K562 (cell line): Measurements from ENCODE around the gene KCNQ4. TPM values are rescaled to one million over a fixed set of nuclear protein-coding genes. Genes with fewer than 3 reads are reported as not detected.

Experiments
- BACH1 ChIP-seq: fragments of 200-800 bp; sonication (Bioruptor generic); IDR thresholded peaks from 2 replicates; pipeline ENCODE4 v1.6.1; 2016; ENCODE audit warnings: missing genetic modification characterization, missing compliant biosample characterization
- CAMTA2 ChIP-seq: fragments of 250-450 bp; sonication (Bioruptor Pico); conservative IDR thresholded peaks from 2 replicates; pipeline ENCODE4 v1.5.1; 2022
- POLR2AphosphoS5 ChIP-seq: IDR thresholded peaks from 2 replicates; pipeline ENCODE4 v1.6.1; 2011; ENCODE audit warnings: mild to moderate bottlenecking, low read depth, low read length, moderate library complexity; ENCODE audit not compliant: control insufficient read depth, insufficient read depth
- PRPF4 ChIP-seq: fragments of 200-400 bp; formaldehyde crosslinking; IDR thresholded peaks from one replicate; pipeline ENCODE4 v1.6.1; 2017; ENCODE audit warnings: low read length, low read depth, mild to moderate bottlenecking; ENCODE audit not compliant: insufficient read depth, poor library complexity, severe bottlenecking
- ZFP1 ChIP-seq: fragments of 450-650 bp; formaldehyde crosslinking; IDR thresholded peaks from 2 replicates; pipeline ENCODE4 v1.4.0; 2020; ENCODE audit warnings: mild to moderate bottlenecking, mixed read lengths
- ZFPM2 ChIP-seq: fragments of 250-450 bp; sonication (Bioruptor Pico); IDR thresholded peaks from 2 replicates; pipeline ENCODE4 v1.5.1; 2022; ENCODE audit warnings: mild to moderate bottlenecking
- polyA plus RNA-seq, 8 experiments: library from polyadenylated mRNA; depleted of rRNA in 4 of 8; stranded (reverse) in 5 of 8; unstranded in 3 of 8; fragments of >200 nt; fragmentation: Nextera tagmentation in 2 of 8; fragmentation: Illumina TruSeq in 1 of 8; extraction: Ambion mirVana in 2 of 8; extraction: Trizol in 1 of 8; gene quantifications; 2 replicates each; pipeline versions ENCODE4 v1.2.1 to v1.2.3, GENCODE V29; 2011 to 2014; ENCODE audit warnings: inconsistent platforms in 1 of 8, missing spikeins in 1 of 8
- total RNA-seq, 7 experiments: library from RNA; depleted of rRNA in 6 of 7; stranded (reverse); fragments of >200 nt in 6 of 7; fragmentation: Illumina TruSeq in 2 of 7; extraction: Trizol in 2 of 7; gene quantifications; 2 replicates each; pipeline versions ENCODE4 v1.2.1 to v1.2.3, GENCODE V29; 2011 to 2021; ENCODE audit warnings: low replicate concordance in 1 of 7
- TF ChIP-seq, protein P1 (sequence below): fragments of 200-600 bp; sonication (generic); IDR thresholded peaks from one replicate; pipeline ENCODE4 v1.6.1; 2012; ENCODE audit warnings: mild to moderate bottlenecking, low read depth, low read length, inconsistent platforms
- TF ChIP-seq, protein P2 (sequence below): fragments of 250-450 bp; sonication (Bioruptor Pico); IDR thresholded peaks from 2 replicates; pipeline ENCODE4 v1.8.0; 2021; ENCODE audit warnings: mild to moderate bottlenecking, moderate library complexity
- TF ChIP-seq, protein P3 (sequence below): fragments of 450-650 bp; IDR thresholded peaks from 2 replicates; pipeline ENCODE4 v1.6.1; 2014; ENCODE audit warnings: low read depth, mild to moderate bottlenecking, moderate library complexity, borderline replicate concordance
- TF ChIP-seq, protein P4 (sequence below): sonication (generic); formaldehyde crosslinking; IDR thresholded peaks from 2 replicates; pipeline ENCODE4 v1.8.1; 2022; ENCODE audit warnings: missing genetic modification reagents

The KCNQ4 gene
- total and polyA plus RNA-seq, 9 of the 15 experiments (the other 6 are each of a cell fraction or from before 2014, with no cell fraction given) = 0.07 to 4.1 (median 0.79) TPM

DNA sequence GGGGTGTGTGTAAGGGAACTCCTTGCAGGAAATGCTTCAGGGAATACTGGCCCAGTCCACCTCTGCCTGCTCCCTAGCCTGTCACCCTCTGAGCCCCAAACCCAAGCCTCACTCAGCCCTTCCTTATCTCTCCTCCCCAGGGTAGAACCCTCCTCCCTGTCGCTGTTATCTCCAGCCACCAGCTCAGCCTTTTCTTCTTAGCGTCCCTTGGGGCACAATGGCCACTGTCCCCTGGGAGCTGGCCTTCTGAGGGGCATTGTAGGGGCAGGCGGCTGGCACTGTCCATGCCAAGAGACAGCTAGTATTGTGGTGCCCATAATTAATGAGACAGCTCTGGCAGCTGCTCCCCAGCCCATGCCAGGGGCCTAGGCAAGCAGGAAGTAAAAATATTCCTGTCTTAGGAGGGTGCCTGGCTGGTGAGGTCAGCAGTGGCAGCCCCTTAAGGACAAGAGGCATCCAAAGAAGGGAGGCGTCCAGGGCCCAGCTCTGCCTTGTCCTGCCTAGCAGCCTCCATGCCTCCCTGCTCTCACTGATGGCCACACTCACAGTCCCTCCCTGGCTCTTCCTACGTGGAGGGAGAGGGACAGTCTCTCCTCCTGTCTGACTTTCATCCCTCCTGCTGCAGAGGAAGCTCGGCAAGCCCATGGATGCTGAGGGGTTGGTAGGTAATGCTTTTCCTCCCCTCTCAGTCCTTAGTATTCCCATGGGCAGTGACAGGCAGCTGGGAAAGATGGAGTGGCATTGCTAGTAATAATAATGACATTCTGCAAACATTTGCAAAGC is 37.5 kb downstream of the KCNQ4 start (continued):
- TF ChIP-seq, protein P1, sequence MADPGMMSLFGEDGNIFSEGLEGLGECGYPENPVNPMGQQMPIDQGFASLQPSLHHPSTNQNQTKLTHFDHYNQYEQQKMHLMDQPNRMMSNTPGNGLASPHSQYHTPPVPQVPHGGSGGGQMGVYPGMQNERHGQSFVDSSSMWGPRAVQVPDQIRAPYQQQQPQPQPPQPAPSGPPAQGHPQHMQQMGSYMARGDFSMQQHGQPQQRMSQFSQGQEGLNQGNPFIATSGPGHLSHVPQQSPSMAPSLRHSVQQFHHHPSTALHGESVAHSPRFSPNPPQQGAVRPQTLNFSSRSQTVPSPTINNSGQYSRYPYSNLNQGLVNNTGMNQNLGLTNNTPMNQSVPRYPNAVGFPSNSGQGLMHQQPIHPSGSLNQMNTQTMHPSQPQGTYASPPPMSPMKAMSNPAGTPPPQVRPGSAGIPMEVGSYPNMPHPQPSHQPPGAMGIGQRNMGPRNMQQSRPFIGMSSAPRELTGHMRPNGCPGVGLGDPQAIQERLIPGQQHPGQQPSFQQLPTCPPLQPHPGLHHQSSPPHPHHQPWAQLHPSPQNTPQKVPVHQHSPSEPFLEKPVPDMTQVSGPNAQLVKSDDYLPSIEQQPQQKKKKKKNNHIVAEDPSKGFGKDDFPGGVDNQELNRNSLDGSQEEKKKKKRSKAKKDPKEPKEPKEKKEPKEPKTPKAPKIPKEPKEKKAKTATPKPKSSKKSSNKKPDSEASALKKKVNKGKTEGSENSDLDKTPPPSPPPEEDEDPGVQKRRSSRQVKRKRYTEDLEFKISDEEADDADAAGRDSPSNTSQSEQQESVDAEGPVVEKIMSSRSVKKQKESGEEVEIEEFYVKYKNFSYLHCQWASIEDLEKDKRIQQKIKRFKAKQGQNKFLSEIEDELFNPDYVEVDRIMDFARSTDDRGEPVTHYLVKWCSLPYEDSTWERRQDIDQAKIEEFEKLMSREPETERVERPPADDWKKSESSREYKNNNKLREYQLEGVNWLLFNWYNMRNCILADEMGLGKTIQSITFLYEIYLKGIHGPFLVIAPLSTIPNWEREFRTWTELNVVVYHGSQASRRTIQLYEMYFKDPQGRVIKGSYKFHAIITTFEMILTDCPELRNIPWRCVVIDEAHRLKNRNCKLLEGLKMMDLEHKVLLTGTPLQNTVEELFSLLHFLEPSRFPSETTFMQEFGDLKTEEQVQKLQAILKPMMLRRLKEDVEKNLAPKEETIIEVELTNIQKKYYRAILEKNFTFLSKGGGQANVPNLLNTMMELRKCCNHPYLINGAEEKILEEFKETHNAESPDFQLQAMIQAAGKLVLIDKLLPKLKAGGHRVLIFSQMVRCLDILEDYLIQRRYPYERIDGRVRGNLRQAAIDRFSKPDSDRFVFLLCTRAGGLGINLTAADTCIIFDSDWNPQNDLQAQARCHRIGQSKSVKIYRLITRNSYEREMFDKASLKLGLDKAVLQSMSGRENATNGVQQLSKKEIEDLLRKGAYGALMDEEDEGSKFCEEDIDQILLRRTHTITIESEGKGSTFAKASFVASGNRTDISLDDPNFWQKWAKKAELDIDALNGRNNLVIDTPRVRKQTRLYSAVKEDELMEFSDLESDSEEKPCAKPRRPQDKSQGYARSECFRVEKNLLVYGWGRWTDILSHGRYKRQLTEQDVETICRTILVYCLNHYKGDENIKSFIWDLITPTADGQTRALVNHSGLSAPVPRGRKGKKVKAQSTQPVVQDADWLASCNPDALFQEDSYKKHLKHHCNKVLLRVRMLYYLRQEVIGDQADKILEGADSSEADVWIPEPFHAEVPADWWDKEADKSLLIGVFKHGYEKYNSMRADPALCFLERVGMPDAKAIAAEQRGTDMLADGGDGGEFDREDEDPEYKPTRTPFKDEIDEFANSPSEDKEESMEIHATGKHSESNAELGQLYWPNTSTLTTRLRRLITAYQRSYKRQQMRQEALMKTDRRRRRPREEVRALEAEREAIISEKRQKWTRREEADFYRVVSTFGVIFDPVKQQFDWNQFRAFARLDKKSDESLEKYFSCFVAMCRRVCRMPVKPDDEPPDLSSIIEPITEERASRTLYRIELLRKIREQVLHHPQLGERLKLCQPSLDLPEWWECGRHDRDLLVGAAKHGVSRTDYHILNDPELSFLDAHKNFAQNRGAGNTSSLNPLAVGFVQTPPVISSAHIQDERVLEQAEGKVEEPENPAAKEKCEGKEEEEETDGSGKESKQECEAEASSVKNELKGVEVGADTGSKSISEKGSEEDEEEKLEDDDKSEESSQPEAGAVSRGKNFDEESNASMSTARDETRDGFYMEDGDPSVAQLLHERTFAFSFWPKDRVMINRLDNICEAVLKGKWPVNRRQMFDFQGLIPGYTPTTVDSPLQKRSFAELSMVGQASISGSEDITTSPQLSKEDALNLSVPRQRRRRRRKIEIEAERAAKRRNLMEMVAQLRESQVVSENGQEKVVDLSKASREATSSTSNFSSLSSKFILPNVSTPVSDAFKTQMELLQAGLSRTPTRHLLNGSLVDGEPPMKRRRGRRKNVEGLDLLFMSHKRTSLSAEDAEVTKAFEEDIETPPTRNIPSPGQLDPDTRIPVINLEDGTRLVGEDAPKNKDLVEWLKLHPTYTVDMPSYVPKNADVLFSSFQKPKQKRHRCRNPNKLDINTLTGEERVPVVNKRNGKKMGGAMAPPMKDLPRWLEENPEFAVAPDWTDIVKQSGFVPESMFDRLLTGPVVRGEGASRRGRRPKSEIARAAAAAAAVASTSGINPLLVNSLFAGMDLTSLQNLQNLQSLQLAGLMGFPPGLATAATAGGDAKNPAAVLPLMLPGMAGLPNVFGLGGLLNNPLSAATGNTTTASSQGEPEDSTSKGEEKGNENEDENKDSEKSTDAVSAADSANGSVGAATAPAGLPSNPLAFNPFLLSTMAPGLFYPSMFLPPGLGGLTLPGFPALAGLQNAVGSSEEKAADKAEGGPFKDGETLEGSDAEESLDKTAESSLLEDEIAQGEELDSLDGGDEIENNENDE = no peak
- TF ChIP-seq, protein P2, sequence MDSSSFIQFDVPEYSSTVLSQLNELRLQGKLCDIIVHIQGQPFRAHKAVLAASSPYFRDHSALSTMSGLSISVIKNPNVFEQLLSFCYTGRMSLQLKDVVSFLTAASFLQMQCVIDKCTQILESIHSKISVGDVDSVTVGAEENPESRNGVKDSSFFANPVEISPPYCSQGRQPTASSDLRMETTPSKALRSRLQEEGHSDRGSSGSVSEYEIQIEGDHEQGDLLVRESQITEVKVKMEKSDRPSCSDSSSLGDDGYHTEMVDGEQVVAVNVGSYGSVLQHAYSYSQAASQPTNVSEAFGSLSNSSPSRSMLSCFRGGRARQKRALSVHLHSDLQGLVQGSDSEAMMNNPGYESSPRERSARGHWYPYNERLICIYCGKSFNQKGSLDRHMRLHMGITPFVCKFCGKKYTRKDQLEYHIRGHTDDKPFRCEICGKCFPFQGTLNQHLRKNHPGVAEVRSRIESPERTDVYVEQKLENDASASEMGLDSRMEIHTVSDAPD (CRISPR knock-in tag) = no peak
- TF ChIP-seq CAMTA2 (CRISPR knock-in tag) = no peak
- no peak for TF ChIP-seq PRPF4
- TF ChIP-seq, protein P3, sequence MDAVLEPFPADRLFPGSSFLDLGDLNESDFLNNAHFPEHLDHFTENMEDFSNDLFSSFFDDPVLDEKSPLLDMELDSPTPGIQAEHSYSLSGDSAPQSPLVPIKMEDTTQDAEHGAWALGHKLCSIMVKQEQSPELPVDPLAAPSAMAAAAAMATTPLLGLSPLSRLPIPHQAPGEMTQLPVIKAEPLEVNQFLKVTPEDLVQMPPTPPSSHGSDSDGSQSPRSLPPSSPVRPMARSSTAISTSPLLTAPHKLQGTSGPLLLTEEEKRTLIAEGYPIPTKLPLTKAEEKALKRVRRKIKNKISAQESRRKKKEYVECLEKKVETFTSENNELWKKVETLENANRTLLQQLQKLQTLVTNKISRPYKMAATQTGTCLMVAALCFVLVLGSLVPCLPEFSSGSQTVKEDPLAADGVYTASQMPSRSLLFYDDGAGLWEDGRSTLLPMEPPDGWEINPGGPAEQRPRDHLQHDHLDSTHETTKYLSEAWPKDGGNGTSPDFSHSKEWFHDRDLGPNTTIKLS = 0 out of 2 replicates have a peak, but pooled peaks have one; percentile 28
- TF ChIP-seq ZFPM2 (CRISPR knock-in tag) = no peak
- TF ChIP-seq, protein P4, sequence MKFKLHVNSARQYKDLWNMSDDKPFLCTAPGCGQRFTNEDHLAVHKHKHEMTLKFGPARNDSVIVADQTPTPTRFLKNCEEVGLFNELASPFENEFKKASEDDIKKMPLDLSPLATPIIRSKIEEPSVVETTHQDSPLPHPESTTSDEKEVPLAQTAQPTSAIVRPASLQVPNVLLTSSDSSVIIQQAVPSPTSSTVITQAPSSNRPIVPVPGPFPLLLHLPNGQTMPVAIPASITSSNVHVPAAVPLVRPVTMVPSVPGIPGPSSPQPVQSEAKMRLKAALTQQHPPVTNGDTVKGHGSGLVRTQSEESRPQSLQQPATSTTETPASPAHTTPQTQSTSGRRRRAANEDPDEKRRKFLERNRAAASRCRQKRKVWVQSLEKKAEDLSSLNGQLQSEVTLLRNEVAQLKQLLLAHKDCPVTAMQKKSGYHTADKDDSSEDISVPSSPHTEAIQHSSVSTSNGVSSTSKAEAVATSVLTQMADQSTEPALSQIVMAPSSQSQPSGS (CRISPR knock-in tag) = no peak
- TF ChIP-seq POLR2AphosphoS5 = peak; percentile 99
- TF ChIP-seq ZFP1 (CRISPR knock-in tag) = no peak
- TF ChIP-seq BACH1 (tag) = no peak; the same call in 1 of the 2 replicates
